Mucosa of descending colon (tissue), 3 donors: ENCODE results near the gene SEMA3B. TPM values are rescaled to one million over a fixed set of nuclear protein-coding genes. Genes with fewer than 3 reads are reported as not detected.

Experiments used
- ATAC-seq: fragments of 200-7000 bp; cut with Tn5 transposase; one replicate; pipeline ENCODE4 v1.9.1; 2020; ENCODE audit warnings: mild to moderate bottlenecking, moderate library complexity
- DNase-seq, 3 donors: peaks; one replicate each; pipeline ENCODE4 v3.0.0-alpha.2; 2020
- H3K36me3 ChIP-seq: fragments of 200-600 bp; one replicate; pipeline ENCODE4 v1.8.0; 2021; ENCODE audit warnings: low read depth, mild to moderate bottlenecking
- H3K4me1 ChIP-seq: fragments of 200-600 bp; one replicate; pipeline ENCODE4 v1.8.0; 2021; ENCODE audit warnings: low read depth, mild to moderate bottlenecking
- H3K4me3 ChIP-seq: fragments of 200-600 bp; one replicate; pipeline ENCODE4 v1.8.0; 2021; ENCODE audit warnings: mild to moderate bottlenecking
- H3K9me3 ChIP-seq: fragments of 200-600 bp; one replicate; pipeline ENCODE4 v1.8.0; 2021; ENCODE audit warnings: mild to moderate bottlenecking
- intact Hi-C, 2 donors: fragments of 100-400 bp; cut with DNase I in 1 of 2; cut with micrococcal nuclease in 1 of 2; formaldehyde crosslinking; loops; one replicate each; pipeline versions ENCODE4 v1.11.0 to v1.11.1; 2022; cut with DNase I, micrococcal nuclease
- total RNA-seq, 3 donors: library from RNA; stranded (reverse); fragmentation: NEBNext Ultra II Directional in 2 of 3; extraction: Animal tissue kit (Norgen Biotek cat#: 25700) in 2 of 3; gene quantifications; one replicate each; pipeline versions ENCODE4 v1.2.1 to v1.2.4, GENCODE V29; 2021 to 2023
- TF ChIP-seq, protein P1 (sequence below): fragments of 200-600 bp; IDR thresholded peaks from one replicate; pipeline ENCODE4 v1.8.0; 2022; ENCODE audit warnings: antibody characterized with exemption, mild to moderate bottlenecking
- donor health status: DM: no; HTN: no; CAD: no; lungs with moderate emphysema.
- donor health status: DM: no; HTN: no; CAD: no.
- donor health status: DM: no; HTN: yes; CAD: no.

The SEMA3B gene
- total RNA-seq, 3 donors from 2014 or later: 42.0 to 129 (median 59.2) TPM

DNA sequence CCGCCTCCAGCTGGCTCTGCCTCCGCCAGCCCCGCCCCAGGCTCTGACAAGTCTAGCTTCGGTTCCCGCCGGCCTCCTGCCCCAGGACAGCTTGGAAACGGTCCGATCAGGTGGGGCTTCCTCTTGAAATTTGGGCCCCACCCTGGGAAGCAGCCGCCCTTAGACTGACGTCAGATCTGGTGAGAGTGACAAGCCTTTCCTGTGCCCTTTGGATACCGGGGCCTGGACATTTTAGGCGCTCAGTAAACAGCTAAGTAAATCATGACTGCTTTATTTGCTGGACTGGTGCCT lies 30.6 kb downstream of the SEMA3B start:
- Histone ChIP-seq H3K36me3 (peaks cover 6% of the 10 kb centered on the region), H3K9me3 (no peaks in the 10 kb centered on the region), H3K4me1 (peaks cover 14% of the 10 kb centered on the region), H3K4me3 (peak overlapping the region; percentile 13)
- intact Hi-C loops: no loop called here
- no peak for ATAC-seq
- TF ChIP-seq, protein P1, sequence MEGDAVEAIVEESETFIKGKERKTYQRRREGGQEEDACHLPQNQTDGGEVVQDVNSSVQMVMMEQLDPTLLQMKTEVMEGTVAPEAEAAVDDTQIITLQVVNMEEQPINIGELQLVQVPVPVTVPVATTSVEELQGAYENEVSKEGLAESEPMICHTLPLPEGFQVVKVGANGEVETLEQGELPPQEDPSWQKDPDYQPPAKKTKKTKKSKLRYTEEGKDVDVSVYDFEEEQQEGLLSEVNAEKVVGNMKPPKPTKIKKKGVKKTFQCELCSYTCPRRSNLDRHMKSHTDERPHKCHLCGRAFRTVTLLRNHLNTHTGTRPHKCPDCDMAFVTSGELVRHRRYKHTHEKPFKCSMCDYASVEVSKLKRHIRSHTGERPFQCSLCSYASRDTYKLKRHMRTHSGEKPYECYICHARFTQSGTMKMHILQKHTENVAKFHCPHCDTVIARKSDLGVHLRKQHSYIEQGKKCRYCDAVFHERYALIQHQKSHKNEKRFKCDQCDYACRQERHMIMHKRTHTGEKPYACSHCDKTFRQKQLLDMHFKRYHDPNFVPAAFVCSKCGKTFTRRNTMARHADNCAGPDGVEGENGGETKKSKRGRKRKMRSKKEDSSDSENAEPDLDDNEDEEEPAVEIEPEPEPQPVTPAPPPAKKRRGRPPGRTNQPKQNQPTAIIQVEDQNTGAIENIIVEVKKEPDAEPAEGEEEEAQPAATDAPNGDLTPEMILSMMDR: no peak
- DNase-seq: no peak

DNA sequence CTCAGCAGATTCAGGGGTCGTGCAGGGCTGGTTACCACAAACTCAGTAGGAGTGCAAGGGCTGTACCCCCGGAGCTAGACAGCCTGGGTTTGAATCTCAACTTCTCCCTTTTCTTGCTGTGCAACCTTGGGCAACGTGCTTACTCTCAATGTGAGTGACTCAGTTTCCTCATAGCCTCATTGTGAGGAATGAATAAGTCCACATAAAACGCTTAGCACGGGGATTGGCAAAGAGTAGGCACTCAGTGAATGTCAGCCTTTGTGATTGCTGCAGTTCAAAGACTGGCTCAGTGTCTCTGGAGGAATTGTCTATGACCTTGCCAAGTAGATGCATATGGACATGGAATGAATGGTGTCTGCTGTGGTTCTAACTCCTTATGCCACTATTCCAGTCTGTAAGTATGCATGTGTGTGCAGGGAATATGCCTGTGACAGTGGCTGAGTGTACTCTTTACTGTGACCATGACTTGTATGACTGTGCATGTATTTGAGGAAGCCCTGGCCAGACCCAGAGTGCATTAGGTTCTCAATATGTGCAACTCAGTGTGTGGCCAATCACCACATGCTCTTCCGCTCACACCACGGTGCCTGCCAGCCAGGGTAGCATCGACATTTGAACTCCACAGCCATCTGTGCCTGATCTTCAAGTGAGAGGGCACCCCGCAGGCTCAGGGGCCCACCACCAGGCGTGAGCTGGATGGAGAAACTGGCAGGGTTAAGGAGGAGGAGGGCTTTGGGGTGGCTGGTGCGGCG lies 31.2 kb downstream of the SEMA3B start:
- Histone ChIP-seq H3K9me3 (no peaks in the 10 kb centered on the region), H3K4me3 (peak overlapping the region; percentile 13), H3K36me3 (peaks cover 6% of the 10 kb centered on the region), H3K4me1 (peaks cover 14% of the 10 kb centered on the region)
- intact Hi-C loops: no loop called here
- TF ChIP-seq, protein P1: no peak
- DNase-seq (peak; percentile 52 to 72 (median 62)), ATAC-seq (peak; percentile 2)

DNA sequence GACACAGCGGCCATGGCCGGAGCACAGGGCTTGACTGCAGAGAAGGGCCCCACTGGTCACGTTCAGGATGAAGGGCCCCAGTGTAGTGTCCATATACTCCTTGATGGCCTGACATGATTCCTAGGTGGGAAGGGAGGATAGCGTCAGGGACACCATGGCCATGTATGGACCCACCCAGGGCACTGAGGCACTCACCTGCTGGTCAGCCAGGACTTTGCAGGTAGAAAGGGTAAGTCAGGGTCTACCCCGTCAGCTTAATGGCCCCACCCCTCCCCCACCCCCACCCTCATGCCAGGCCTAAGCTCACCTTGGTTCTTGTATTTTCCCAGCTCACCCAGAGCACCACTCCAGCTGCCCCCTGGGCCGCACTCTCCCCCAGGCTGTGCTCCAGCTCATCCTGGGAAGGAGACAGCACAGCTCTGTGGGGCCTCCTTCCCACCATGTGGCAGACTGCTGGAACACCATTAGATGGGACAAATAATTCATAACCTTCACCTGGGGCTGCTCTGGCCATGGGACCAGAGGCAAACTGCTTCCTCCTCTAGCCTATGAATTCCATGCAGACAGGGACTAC lies 31.8 kb downstream of the SEMA3B start:
- DNase-seq: peak in 1 of 3 donors; percentile 47
- peaks cover 6% of the 10 kb centered on the region for H3K36me3 ChIP-seq
- H3K4me3 ChIP-seq: no peak overlapping the region
- H3K9me3 ChIP-seq: no peaks in the 10 kb centered on the region
- intact Hi-C loops: no loop called here
- TF ChIP-seq, protein P1: no peak
- ATAC-seq: no peak
- peaks cover 14% of the 10 kb centered on the region for H3K4me1 ChIP-seq

DNA sequence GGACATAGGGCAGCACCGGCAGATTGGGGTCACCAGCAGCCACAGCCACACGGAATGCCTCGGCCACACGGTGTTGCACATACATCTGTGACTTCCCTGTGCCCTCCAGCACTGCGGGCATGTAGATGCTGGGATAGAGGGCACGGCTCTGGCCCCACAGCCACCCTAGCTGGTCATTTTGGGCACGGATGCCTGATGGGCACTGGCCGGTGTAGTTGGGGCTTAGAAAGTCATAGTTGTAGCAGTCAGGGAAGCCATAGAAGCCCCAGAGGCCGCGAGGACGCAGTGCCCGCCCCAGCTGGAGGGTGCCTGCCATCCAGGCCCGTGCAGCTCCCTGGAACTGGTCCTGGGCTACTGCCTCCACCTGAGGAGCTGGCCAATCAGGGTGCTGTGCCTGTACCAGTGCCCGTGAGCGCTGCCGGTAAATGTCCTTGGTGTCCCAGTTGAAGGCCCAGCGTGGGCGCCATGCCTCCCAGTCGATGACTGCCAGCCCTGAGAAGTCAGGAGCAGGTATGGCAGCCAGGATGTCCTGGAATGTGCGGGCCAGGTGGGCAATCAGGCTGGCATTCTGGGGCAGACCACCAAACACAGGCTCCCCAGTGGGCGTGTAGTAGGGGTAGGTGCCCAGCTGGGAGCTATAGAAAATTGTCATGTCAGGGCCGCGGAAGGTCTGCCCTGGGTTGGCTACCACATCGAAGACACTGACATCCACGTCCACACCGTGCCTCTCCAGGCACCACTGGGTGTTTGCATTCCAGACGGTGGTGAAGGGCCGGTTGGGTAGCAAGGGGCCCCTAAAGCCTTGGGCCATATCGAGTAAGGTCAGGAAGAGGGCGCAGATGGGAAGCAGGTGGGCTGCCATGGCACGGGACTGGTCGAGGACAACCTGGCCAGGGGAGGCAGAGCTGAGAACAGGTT lies 33.4 kb downstream of the SEMA3B start:
- H3K9me3 ChIP-seq: peaks cover 4% of the 10 kb centered on the region
- H3K4me1 ChIP-seq: peaks cover 14% of the 10 kb centered on the region
- intact Hi-C loops: no loop called here
- peak in 2 of 3 donors; percentile 41 to 57 for DNase-seq
- peaks cover 6% of the 10 kb centered on the region for H3K36me3 ChIP-seq
- no peak overlapping the region for H3K4me3 ChIP-seq
- TF ChIP-seq, protein P1: no peak
- ATAC-seq: no peak

DNA sequence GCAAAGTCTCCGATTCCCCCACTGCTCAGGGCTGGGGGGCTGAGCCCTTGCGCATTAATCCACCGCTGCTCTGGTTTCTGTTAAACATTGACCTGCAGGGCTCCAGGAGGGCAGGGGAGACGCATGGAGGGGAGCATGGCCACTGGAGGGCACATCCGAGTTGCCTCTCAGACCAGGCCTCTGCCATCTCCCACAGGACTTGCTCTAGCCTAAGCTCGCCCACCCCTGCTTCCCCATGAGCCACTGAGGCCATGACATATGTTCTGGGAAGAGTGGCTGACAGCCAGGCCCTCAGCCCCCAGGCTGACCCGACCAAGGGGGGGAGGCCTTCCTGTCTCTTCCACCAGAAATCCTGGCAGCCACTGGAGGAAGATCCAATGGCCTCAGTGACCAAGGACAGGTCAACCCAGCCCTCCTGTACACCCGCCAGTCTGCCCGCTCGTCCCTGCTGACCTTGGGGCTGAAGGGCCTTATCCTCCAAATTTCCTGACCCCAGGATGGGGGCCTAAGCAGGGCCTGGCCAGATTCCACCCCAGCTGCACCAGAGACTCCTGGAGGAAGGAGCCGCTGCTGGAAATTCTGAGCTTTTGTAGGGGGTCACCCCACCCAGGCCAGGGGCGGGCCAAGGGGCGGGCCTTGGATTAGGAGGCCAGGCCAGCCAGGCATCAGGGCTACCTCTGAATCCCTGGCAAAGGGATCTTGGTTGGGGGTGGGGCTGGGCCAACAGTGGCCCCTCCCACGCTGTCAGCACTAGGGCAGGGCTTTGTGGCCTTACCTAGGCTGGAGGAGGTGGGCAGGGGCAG lies 34.3 kb downstream of the SEMA3B start, which contains the start of gene HYAL1:
Gene HYAL1, minus strand, starts transcription at position 562 of the 803 bp plus-strand sequence. CDS start 618 bp downstream, outside the sequence.
- H3K4me1 ChIP-seq: peaks cover 14% of the 10 kb centered on the region
- ATAC-seq (peak; percentile 15), DNase-seq (peak; percentile 74 to 80 (median 77))
- H3K4me3 ChIP-seq: no peak within 1 kb of the TSS
- intact Hi-C loops: no loop called here
- TF ChIP-seq, protein P1: no peak
- peaks cover 6% of the 10 kb centered on the region for H3K36me3 ChIP-seq
- H3K9me3 ChIP-seq: peaks cover 4% of the 10 kb centered on the region
